AG08396 (cell line): ENCODE data around the gene CLIC6.
"Not testable (repeated sequence)": the region's sequence is repeated elsewhere in the genome, so short reads cannot be mapped to it uniquely, and the experiment has no call there.

ENCODE experiments used
- DNase-seq: peaks from one replicate; pipeline ENCODE4 v3.0.0; 2012; ENCODE audit warnings: low spot score, mixed read lengths

Gene CLIC6

GRCh38 chr21:34653522-34653921, 15.3 kb upstream of the CLIC6 start:
- no peak for DNase-seq

- DNase-seq: no peak
These were observed 6.9 kb upstream of the CLIC6 start for GRCh38 chr21:34661848-34662247.

GRCh38 chr21:34667761-34668160, 1.0 kb upstream of the CLIC6 start:
- no peak for DNase-seq

DNA sequence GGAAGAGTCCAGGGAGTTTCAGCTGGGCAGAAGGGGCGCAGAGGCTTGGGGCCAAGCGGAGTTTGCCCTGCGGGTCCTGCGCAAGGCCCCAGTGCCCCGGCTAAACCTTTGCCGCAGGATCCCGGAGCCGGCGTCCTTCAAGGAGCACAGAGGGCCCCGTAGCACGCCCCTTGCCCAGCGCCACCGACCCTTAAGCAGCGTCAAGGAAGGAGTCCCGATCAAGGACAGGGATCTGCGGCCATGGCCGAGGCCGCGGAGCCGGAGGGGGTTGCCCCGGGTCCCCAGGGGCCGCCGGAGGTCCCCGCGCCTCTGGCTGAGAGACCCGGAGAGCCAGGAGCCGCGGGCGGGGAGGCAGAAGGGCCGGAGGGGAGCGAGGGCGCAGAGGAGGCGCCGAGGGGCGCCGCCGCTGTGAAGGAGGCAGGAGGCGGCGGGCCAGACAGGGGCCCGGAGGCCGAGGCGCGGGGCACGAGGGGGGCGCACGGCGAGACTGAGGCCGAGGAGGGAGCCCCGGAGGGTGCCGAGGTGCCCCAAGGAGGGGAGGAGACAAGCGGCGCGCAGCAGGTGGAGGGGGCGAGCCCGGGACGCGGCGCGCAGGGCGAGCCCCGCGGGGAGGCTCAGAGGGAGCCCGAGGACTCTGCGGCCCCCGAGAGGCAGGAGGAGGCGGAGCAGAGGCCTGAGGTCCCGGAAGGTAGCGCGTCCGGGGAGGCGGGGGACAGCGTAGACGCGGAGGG, 520 bp downstream of the CLIC6 start:
- peak; percentile 30 for DNase-seq

GRCh38 chr21:34669880-34670219, 1.1 kb downstream of the CLIC6 start:
- DNase-seq: not testable (repeated sequence)

- DNase-seq: peak; percentile 38
These were observed 1.6 kb downstream of the CLIC6 start for GRCh38 chr21:34670220-34670961.

DNA sequence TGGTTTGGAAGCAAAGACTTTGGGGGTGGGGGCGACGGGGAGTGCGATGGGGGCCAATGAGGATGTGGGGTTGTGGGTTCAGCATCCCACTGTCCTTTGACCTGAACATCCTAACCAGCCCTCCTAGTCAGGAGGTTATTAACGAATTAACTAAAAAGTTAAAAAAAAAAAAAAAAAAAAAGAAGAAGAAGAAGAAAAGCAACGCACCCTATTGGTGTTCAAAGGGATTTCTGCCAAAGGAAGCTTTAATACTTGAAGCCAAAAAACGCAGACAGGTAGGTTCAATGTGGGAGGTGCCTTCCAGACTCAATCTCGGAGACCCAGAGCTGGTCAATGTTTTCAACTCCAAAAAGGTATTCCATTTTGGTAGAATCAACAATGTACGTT, 2.2 kb downstream of the CLIC6 start:
- no peak for DNase-seq

DNA sequence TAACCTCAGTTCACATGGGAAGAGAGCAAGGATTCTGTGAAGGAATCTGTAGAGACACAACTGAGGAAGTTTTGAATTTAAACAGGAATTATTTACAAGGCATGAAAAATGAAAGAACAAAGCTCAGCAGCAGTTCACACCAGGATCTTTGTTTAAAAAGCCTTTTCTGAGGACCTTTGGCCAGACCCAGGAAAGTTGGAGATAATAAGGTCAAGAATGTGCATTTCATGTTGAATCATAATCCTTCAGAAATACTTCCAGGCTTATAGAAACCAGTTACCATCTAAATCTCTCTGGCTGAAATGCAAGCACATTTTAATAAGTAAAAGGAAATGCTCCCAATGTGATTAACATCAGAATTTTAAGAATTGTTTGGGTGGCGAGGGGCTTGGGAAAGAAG, 2.7 kb downstream of the CLIC6 start:
- DNase-seq: no peak

DNA sequence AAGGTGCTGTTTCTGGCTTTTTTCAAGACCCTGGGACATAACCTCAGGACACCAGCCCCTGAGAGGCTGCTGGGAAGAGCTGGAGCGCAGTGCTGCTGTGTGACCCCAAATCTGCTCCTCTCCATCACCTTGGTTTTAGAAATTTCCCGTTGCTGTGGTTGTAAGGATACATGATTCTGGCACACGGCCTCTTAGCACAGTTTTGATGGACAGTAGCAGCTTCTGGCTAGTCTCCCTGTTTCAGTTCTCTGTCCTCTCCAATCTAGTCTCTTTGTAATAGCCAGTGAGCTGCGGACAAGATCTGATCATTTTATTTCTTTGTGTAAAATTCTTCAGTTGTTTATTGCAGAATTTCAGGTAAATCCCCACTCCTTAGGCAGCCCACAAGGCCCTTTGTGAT, 3.1 kb downstream of the CLIC6 start:
- no peak for DNase-seq

- DNase-seq: no peak
These were observed 4.2 kb downstream of the CLIC6 start for GRCh38 chr21:34673006-34673405.

DNA sequence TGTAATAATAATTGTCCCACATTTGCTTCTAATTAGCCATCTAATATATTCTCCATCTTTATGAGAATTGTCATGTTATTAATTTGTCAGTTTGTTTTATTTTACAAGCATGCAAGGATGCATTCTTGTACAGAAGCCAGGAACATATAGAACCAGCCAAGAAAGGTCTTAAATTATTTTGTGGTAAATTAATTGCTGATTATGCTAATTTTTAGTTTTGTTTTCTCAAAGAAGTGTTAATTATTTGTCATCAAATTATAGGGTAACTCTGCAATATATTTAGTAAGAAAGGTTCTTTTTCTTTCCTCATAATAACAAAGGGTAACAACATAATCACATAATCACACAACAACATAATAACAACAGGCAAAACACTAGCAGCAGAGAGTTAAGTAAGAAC, 5.7 kb downstream of the CLIC6 start:
- no peak for DNase-seq

DNA sequence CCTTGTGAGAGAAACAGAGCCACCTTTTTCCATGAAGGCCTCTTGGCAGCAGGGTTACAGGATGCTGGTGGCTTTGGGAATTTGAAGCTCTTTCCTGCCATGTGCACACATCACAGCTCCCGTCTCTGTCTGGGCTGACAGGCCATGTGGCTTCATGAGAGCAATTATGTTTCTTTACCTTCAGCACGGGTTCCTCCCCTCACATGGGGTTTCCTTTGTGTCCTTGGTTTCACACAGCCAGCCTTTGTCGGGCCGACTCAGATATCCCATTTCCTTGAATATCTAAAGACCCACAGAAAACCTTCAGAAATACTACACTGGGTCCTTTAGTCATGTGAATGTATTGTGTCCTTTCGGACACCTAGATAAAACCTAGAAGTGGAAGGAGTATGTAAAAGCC, 7.1 kb downstream of the CLIC6 start:
- DNase-seq: no peak

- DNase-seq: no peak
These were observed 10.3 kb downstream of the CLIC6 start for GRCh38 chr21:34679051-34679450.

DNA sequence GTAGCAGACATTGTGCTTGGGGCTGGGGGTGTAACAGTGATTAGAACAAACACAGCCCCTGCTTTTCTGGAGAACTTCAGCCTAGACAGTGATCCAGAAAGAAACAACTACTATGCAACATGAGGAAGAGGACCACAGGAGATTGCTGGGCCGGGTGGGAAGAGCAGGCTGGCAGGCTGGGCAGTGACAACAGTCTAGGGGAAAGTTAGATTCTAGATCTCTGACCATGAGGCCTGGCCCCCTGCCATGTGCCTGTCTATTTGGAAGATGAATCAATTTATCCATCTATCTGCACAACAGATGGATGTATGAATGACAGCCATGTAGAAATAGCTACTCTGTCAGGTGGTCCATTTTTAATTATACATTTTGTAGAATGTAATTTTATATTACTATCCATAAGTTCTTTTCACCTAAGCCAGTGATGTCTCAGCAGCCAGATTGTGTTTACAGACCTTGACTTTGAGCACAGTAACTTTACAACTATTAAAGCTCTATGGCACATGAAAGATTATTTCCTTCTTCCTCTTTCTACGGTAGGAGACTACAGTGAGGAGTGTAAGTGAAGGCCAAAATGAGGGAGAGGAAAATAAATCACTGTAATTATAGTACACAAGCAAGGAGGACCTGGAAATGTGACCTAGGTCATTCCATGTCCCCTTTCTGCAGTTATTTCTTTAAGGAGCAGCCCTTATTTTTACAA, 15.5 kb downstream of the CLIC6 start:
- no peak for DNase-seq

- no peak for DNase-seq
These were observed 18.3 kb downstream of the CLIC6 start for GRCh38 chr21:34687065-34687464.

DNA sequence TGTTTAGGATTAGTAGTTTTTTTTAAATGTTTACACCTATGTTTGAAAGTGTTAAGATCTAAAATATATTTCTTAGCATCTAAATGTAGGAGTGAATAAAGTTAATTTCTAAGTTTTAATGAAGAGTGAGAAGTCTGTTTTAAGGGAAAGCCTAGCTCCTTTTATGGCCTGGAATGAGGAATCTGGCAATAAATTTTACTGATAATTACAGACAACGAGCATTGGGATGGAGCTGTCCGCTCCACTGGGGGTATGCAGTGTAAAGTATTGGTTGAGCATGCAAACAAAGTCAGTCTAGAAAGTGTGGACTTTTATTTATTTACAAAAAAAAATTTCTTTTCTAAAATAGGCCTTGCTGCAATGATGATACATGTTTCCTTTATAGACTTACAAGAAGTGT, 19.0 kb downstream of the CLIC6 start:
- no peak for DNase-seq

- peak; percentile 35 for DNase-seq
These were observed 19.4 kb downstream of the CLIC6 start for GRCh38 chr21:34688145-34688544.

- DNase-seq: no peak
These were observed 19.9 kb downstream of the CLIC6 start for GRCh38 chr21:34688715-34689114.

DNA sequence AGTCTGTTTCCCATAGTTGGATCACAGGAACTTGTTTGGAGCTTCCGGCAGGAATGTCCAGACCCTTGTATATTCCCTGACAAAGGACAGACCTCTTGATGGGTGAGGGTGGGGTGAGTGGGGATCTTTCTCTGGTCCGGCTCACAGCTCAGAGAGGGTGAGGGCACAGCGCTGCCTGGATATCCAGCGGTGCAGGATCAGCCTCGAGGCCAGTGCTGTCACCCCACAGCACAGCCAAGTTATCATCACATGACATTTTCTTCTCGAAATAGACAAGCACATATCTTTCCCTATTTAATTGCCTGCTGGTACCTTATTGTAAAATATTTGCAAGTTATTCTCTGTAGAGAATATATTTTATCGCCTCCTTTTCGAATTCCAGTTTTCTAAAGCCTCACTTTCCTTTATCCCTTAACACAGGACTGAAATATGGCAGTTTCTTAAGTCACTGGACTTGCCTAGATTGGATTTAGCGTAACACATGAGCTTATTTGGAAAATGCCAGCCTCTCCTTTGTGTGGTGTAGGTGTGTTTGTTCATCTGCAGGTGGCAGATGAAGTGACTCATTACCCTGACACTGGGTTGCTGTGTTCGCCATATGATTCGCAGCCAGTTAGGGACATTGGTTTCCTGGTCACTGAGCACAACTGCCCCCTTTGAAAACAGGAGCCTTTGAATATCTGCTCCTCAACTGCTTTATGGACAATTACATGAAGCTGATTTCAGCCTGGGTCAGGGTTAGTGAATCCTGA, 21.4 kb downstream of the CLIC6 start:
- no peak for DNase-seq

DNA sequence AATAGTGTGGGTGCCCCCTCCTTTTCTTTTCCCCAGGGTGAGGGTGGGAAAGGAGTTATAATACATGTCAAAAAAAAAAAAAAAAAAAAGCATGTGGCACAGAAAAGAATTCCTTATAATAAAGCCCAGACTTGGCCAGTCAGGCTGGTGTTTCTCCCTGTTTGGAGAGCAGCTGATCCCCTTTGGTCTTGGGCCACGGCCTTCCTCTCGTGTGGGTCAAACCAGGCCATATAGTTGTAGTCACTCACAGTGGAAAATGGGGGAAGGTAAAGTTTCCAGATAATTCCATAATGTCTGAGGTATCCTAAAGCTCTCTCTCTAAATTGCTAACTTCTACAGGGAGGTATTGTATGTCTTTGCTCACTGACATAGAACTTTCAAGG, 22.0 kb downstream of the CLIC6 start:
- DNase-seq: no peak

- no peak for DNase-seq
These were observed 22.7 kb downstream of the CLIC6 start for GRCh38 chr21:34691390-34692032.

GRCh38 chr21:34692458-34693020, 23.7 kb downstream of the CLIC6 start:
- DNase-seq: no peak
